Mucosa of rectum (tissue), 2 donors: ENCODE measurements around the gene CX3CR1.
"Not testable (repeated sequence)": the region's sequence is repeated elsewhere in the genome, so short reads cannot be mapped to it uniquely, and the experiment has no call there.

Source experiments
- H3K27ac ChIP-seq, 2 donors: one replicate each; pipeline ENCODE4 v1.7.0; 2013; ENCODE audit warnings: inconsistent platforms in 2 of 2, low read depth in 2 of 2, low read length in 2 of 2
- H3K27me3 ChIP-seq, 2 donors: one replicate each; pipeline ENCODE4 v1.7.0; 2013; ENCODE audit warnings: low read length in 2 of 2; ENCODE audit not compliant: control insufficient read depth in 2 of 2, insufficient read depth in 2 of 2
- H3K36me3 ChIP-seq, 2 donors: one replicate each; pipeline ENCODE4 v1.7.0; 2013; ENCODE audit warnings: low read length in 2 of 2; ENCODE audit not compliant: control insufficient read depth in 2 of 2, insufficient read depth in 2 of 2
- H3K4me1 ChIP-seq, 2 donors: one replicate each; pipeline ENCODE4 v1.7.0; 2013; ENCODE audit warnings: low read length in 2 of 2, mild to moderate bottlenecking in 1 of 2; ENCODE audit not compliant: control insufficient read depth in 2 of 2, insufficient read depth in 2 of 2
- H3K4me3 ChIP-seq, 2 donors: one replicate each; pipeline ENCODE4 v1.7.0; 2013; ENCODE audit warnings: low read length in 2 of 2
- H3K9ac ChIP-seq, 2 donors: one replicate each; pipeline ENCODE4 v1.7.0; 2013; ENCODE audit warnings: low read length in 2 of 2, low read depth in 1 of 2, mild to moderate bottlenecking in 1 of 2
- H3K9me3 ChIP-seq, 2 donors: one replicate each; pipeline ENCODE4 v1.7.0; 2013; ENCODE audit warnings: low read length in 2 of 2; ENCODE audit not compliant: control insufficient read depth in 2 of 2
- donor health status: healthy.
- donor health status: Normal muscosa, but diverticular disease.

The CX3CR1 gene

DNA sequence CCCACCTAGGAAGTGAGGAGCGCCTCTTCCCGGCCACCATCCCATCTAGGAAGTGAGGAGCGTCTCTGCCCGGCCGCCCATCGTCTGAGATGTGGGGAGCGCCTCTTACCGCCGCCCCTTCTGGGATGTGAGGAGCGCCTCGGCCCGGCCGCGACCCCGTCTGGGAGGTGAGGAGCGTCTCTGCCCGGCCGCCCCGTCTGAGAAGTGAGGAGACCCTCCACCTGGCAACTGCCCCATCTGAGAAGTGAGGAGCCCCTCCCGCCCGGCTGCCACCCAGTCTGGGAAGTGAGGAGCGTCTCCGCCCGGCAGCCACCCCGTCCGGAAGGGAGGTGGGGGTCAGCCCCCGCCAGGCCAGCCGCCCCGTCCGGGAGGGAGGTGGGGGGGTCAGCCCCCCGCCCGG, 52.2 kb downstream of the CX3CR1 start:
- not testable (repeated sequence) for H3K27me3 ChIP-seq, H3K4me1 ChIP-seq, H3K4me3 ChIP-seq, H3K36me3 ChIP-seq, H3K9me3 ChIP-seq, H3K9ac ChIP-seq, H3K27ac ChIP-seq

DNA sequence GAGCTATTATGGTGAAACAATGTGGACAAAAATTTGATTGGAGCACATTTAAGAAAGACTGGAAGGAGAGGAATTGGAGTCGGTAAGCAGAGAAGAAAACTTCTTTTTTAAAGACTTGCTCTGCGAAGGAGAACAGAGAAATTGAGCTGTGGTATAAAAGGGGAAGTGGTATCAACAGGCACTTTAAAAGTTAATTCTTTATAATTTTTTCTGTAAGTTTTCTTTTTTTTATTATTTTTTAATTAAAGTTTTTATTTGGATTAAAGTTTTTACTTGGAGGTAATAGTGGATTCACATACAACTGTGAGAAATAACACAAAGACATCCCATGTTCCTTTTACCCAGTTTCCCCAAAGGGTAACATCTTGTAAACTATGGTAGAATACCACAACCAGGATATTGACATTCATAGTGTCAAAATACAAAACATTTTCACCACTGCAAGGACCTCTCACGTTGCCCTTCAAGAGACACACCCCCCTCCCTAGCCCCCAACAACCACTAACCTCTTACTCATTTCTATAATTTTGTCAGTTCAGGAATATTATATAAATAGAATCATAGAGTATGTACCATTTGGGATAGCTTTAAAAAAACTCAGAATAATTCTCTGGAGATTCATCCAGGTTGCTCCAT, 53.6 kb downstream of the CX3CR1 start:
- Histone ChIP-seq H3K4me3 (no peak overlapping the region), H3K27ac (no peak overlapping the region), H3K9me3 (no peaks in the 10 kb centered on the region), H3K9ac (no peak overlapping the region), H3K4me1 (no peaks in the 10 kb centered on the region), H3K27me3 (peaks cover 0 to 3% of the 10 kb centered on the region in 2 donors), H3K36me3 (no peaks in the 10 kb centered on the region)

DNA sequence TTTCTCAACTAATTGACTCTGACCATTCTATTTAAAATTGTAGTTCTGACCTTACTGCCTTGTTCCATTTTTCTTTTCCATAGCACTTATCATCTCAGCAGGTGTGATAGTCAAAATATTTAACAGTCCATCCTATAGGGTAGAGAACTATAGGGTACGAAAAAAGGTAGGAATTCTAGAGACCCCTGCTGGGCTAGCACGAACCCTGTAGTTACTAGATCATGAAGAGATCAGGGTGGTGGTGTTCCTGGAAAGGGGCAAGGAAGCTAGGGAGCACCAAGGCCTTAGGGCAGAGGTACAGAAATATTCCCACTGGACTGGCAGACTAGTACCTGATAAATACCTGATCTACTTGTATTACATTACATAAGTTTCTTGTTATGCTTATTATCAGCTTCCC, 55.5 kb downstream of the CX3CR1 start:
- H3K4me3 ChIP-seq, result no peak overlapping the region
- H3K4me1 ChIP-seq, result no peaks in the 10 kb centered on the region
- no peaks in the 10 kb centered on the region for H3K36me3 ChIP-seq
- no peak overlapping the region for H3K27ac ChIP-seq
- no peaks in the 10 kb centered on the region for H3K9me3 ChIP-seq
- peaks cover 0 to 3% of the 10 kb centered on the region in 2 donors for H3K27me3 ChIP-seq
- no peak overlapping the region for H3K9ac ChIP-seq

DNA sequence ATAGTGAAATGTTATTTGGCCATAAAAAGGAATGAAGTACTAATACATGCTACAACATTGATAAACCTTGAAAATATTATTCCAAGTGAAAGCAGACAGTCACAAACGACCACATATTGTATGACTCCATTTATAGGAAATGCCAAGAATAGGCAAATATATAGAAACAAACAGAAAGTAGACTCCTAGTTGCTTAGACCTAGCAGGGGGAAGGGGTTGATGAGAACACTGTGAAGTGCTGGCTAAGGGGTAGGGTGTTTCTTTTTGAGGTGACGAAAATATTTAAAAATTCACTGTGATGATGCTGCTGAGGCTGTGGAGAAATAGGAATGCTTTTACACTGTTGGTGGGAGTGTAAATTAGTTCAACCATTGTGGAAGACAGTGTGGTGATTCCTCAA, 56.9 kb downstream of the CX3CR1 start:
- Histone ChIP-seq H3K9ac (no peak overlapping the region), H3K27ac (no peak overlapping the region), H3K4me3 (no peak overlapping the region), H3K9me3 (no peaks in the 10 kb centered on the region), H3K27me3 (peaks cover 0 to 3% of the 10 kb centered on the region in 2 donors), H3K36me3 (no peaks in the 10 kb centered on the region), H3K4me1 (no peaks in the 10 kb centered on the region)

- Histone ChIP-seq H3K36me3 (no peaks in the 10 kb centered on the region), H3K9ac (no peak overlapping the region), H3K4me3 (no peak overlapping the region), H3K27me3 (peaks cover 0 to 3% of the 10 kb centered on the region in 2 donors), H3K4me1 (no peaks in the 10 kb centered on the region), H3K9me3 (no peaks in the 10 kb centered on the region), H3K27ac (no peak overlapping the region)
These were observed 57.4 kb downstream of the CX3CR1 start for GRCh38 chr3:39222462-39222861.

DNA sequence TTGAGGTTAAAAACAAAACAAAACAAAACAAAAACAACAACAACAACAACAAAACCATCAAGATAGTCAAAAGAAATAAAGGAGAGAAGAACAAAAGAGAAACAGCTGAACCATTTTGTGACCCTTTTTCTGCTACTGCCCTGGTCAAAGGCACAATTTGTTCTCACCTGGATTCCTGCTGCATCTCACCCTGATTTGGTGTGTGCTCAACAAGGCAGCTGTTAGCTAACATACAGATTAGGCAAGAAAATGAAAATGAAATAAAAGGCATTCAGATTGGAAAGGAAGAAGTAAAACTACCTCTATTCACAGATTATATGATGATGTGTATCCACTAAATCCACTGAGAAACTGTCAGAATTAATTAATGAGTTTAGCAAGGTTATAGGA, 58.7 kb downstream of the CX3CR1 start:
- no peak overlapping the region for H3K4me3 ChIP-seq
- H3K27me3 ChIP-seq, result peaks cover 0 to 3% of the 10 kb centered on the region in 2 donors
- H3K36me3 ChIP-seq, result no peaks in the 10 kb centered on the region
- H3K4me1 ChIP-seq, result no peaks in the 10 kb centered on the region
- H3K9ac ChIP-seq, result no peak overlapping the region
- no peaks in the 10 kb centered on the region for H3K9me3 ChIP-seq
- H3K27ac ChIP-seq, result no peak overlapping the region

DNA sequence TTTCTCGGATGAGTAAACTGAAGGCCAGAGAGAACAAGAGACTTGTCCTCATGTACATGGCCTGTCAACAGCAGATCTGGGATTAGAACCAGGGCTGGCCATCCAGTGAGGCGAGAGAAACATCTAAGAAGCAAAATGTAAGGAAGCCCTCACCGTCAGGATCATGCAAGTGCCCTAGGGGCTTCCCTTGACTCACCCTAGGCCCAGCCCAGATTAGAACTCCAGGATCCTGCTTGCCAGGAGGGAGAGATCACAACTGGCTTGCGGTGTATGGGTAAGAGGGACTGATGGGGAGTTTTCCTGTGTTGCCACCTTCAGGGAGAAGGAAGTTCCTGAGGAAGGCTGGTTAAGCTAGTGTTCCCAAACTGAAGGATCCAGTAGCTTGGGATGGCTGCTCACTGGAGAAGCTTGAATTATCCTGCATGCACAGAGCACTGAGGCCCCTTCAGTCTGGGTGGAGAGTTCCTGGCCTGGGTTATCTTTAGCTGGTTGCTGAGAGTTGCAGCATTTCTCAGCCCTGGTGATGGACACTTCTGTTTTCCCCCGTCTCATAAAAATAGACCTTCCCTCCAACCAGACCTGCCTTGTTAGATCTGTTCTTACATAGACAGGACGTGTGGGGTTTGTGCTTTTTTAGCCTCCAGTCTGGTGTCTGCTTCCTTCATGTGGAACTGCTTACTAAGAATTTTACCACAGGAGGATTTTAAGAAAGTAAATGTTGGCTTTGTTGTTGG, 59.3 kb downstream of the CX3CR1 start:
- no peak overlapping the region for H3K4me3 ChIP-seq
- H3K36me3 ChIP-seq, result no peaks in the 10 kb centered on the region
- no peak overlapping the region for H3K27ac ChIP-seq
- no peaks in the 10 kb centered on the region for H3K4me1 ChIP-seq
- H3K9ac ChIP-seq, result no peak overlapping the region
- H3K27me3 ChIP-seq, result peaks cover 0 to 3% of the 10 kb centered on the region in 2 donors
- no peaks in the 10 kb centered on the region for H3K9me3 ChIP-seq

- Histone ChIP-seq H3K4me1 (no peaks in the 10 kb centered on the region), H3K9me3 (no peaks in the 10 kb centered on the region), H3K36me3 (no peaks in the 10 kb centered on the region), H3K9ac (no peak overlapping the region), H3K27ac (no peak overlapping the region), H3K27me3 (peaks cover 0 to 3% of the 10 kb centered on the region in 2 donors), H3K4me3 (no peak overlapping the region)
These were observed 60.1 kb downstream of the CX3CR1 start for GRCh38 chr3:39219702-39220101.

DNA sequence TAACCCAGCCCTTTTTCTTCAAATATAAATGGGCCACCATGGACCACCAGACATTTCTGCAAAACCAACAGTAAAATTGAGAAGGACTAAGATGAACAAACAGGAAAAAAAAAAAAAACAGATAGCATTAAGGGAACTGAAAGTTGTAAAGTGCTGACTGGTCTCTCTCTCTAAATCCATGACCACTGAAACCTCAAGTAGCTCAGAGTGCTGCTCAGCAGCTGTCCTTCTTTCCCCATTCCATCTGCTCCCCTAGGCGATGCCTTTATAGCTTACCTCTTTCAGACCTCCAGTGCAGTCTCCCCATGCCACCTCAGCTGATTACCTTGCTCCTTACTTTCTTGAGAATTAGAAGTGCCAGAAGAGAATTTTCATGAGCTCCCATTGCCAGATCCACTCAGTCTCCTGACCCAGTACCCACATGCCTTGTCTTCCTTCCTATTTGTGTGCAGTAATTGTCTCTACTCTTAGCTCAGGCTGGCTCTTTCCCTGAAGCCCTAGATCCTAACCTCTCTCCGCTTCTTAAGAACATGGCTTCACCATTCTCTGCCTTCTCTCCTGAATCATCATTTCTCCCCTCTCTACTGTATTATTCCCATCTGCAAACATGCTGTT, 63.6 kb downstream of the CX3CR1 start:
- Histone ChIP-seq H3K9me3 (no peaks in the 10 kb centered on the region), H3K4me3 (no peak overlapping the region), H3K4me1 (no peaks in the 10 kb centered on the region), H3K9ac (no peak overlapping the region), H3K36me3 (no peaks in the 10 kb centered on the region), H3K27me3 (no peaks in the 10 kb centered on the region), H3K27ac (no peak overlapping the region)

- H3K9me3 ChIP-seq, result no peaks in the 10 kb centered on the region
- H3K4me1 ChIP-seq, result no peaks in the 10 kb centered on the region
- no peak overlapping the region for H3K4me3 ChIP-seq
- no peak overlapping the region for H3K9ac ChIP-seq
- no peak overlapping the region for H3K27ac ChIP-seq
- no peaks in the 10 kb centered on the region for H3K27me3 ChIP-seq
- no peaks in the 10 kb centered on the region for H3K36me3 ChIP-seq
These were observed 66.2 kb downstream of the CX3CR1 start for GRCh38 chr3:39213613-39214012.
